ENCODE data around the gene SMIM41. TPM values are rescaled to one million over a fixed set of nuclear protein-coding genes. Genes with fewer than 3 reads are reported as not detected.

SMIM41 gene
- total and polyA plus RNA-seq, 7 donors, result 0.41 to 5.7 (median 0.88) TPM; not detected in 3

- Histone ChIP-seq H3K4me3 (peak within 1 kb of the TSS; percentile 80 to 97 (median 88)), H3K9me3 (no peaks in the 10 kb centered on the region), H3K4me1 (peaks cover 0 to 35% (median 18%) of the 10 kb centered on the region in 4 donors), H3K27ac (peak within 1 kb of the TSS; percentile 87 to 92 (median 89)), H3K36me3 (peaks cover 0 to 17% (median 12%) of the 10 kb centered on the region in 4 donors), H3K27me3 (no peaks in the 10 kb centered on the region)
- intact Hi-C loops (cut with DNase I), result loop anchor here (1.0 to 2.0 kb wide), 2 partner anchors 37 to 44 kb away; no protein-coding TSS in a partner anchor
- WGBS, 2 donors, result 1% methylated on average over 60 of the region's 60 CpGs
- peak; percentile 96 for DNase-seq
- TF ChIP-seq CTCF (IDR thresholded peaks at IDR 0.05) (peak; percentile 31 to 55 (median 42)), POLR2AphosphoS5 (IDR thresholded peaks at IDR 0.05) (peak; percentile 72 to 93 (median 90)), POLR2A (IDR thresholded peaks at IDR 0.05) (peak; percentile 71 to 77), EP300 (IDR thresholded peaks at IDR 0.05) (peak in 1 of 4 donors; percentile 46)
These were observed 9.9 kb upstream of the SMIM41 start, which contains the start of gene ATG101 for GRCh38 chr12:52069327-52070184. ATG101 (plus strand) TSS chr12:52069978; CDS start chr12:52073651, 3,673 bp downstream.

- Histone ChIP-seq H3K9me3 (no peaks in the 10 kb centered on the region), H3K4me1 (peaks cover 0 to 34% (median 18%) of the 10 kb centered on the region in 4 donors), H3K36me3 (peaks cover 0 to 25% (median 16%) of the 10 kb centered on the region in 4 donors), H3K4me3 (peak overlapping the region; percentile 80 to 97 (median 88)), H3K27me3 (no peaks in the 10 kb centered on the region), H3K27ac (peak overlapping the region; percentile 87 to 92 (median 89))
- WGBS, 2 donors, result 2 to 6% methylated on average over 37 of the region's 37 CpGs
- no peak for DNase-seq
- no peak for TF ChIP-seq POLR2AphosphoS5 (IDR thresholded peaks at IDR 0.05)
- no peak for TF ChIP-seq CTCF (IDR thresholded peaks at IDR 0.05)
- TF ChIP-seq EP300 (IDR thresholded peaks at IDR 0.05), result no peak
- TF ChIP-seq POLR2A (IDR thresholded peaks at IDR 0.05), result no peak
- intact Hi-C loops (cut with DNase I), result loop anchor here (1.0 kb wide), 1 partner anchor 45 kb away; no protein-coding TSS in a partner anchor
These were observed 9.1 kb upstream of the SMIM41 start for GRCh38 chr12:52070185-52070925.

- intact Hi-C loops (cut with DNase I), result no loop called here
- Histone ChIP-seq H3K27ac (no peak overlapping the region), H3K9me3 (no peaks in the 10 kb centered on the region), H3K4me3 (no peak overlapping the region), H3K27me3 (no peaks in the 10 kb centered on the region), H3K4me1 (peaks cover 0 to 34% (median 18%) of the 10 kb centered on the region in 4 donors), H3K36me3 (peaks cover 0 to 55% (median 29%) of the 10 kb centered on the region in 4 donors)
- WGBS, 2 donors, result 65 to 77% methylated on average over 23 of the region's 23 CpGs
- no peak for DNase-seq
- TF ChIP-seq CTCF (IDR thresholded peaks at IDR 0.05) (no peak), EP300 (IDR thresholded peaks at IDR 0.05) (no peak), POLR2AphosphoS5 (IDR thresholded peaks at IDR 0.05) (no peak), POLR2A (IDR thresholded peaks at IDR 0.05) (no peak)
These were observed 5.7 kb upstream of the SMIM41 start for GRCh38 chr12:52073531-52074381.

All from sigmoid colon (tissue), 7 donors.